SK-N-DZ (cell line): ENCODE measurements around the gene PPM1D.
"Not testable (repeated sequence)": the region's sequence is repeated elsewhere in the genome, so short reads cannot be mapped to it uniquely, and the experiment has no call there.

Experiments
- DNase-seq: peaks from one replicate; pipeline ENCODE4 v3.0.0-alpha.2; 2015; ENCODE audit warnings: low spot score
- small RNA-seq, 2 experiments: library from RNA; depleted of rRNA; stranded (forward); fragments of <200 nt; gene quantifications; one replicate each; pipeline ENCODE3, GENCODE V24; 2014

Gene PPM1D

DNA sequence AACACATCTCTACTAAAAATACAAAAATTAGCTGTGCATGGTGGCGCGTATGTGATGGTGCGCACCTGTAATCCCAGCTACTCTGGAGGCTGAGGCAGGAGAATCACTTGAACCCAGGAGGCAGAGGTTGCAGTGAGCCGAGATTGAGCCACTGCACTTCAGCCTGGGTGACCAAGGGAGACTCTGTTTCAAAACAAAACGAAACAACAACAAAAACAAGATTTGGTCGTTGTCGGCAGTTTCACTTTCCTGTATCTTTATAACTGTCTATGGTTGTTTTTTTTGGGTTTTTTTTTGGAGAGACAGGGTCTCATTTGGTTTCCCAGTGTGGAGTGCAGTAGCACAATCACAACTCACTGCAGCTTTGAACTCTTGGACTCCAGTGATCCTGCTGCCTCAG is 68.7 kb downstream of the PPM1D start:
- DNase-seq: not testable (repeated sequence)

DNA sequence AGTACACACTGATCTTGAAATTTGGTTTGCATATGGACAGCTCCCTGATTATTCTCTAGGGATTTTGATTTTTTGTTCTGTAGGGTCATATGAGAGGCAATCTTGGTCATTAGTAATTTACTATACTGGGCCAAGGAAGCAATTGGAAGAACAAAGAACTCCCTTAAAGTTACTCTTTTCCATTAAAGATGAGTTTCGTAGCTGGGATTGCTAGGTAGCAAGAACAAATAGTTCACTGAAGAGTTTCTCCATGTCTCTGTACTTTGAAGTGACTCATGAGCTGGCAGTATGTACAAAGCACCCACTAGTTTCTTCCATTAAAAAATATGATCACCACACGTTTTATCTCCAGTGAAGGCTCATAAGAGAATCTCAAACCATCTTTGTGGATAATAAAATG is 71.5 kb downstream of the PPM1D start:
- DNase-seq: no peak

DNA sequence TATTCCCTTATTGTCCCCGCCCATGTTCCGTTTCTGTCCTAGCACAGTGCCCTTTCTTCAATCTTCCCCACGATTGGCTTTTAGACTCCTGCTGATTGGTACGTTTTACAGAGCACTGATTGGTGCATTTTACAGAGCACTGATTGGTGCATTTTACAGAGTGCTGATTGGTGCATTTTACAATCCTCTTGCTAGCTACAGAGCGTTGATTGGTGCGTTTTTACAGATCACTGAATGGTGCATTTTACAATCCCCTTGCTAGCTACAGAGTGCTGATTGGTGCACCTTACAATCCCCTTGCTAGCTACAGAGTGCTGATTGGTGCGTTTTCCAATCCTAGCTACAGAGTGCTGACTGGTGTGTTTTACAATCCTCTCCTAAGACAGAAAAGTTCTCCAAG is 74.6 kb downstream of the PPM1D start:
- not testable (repeated sequence) for DNase-seq

DNA sequence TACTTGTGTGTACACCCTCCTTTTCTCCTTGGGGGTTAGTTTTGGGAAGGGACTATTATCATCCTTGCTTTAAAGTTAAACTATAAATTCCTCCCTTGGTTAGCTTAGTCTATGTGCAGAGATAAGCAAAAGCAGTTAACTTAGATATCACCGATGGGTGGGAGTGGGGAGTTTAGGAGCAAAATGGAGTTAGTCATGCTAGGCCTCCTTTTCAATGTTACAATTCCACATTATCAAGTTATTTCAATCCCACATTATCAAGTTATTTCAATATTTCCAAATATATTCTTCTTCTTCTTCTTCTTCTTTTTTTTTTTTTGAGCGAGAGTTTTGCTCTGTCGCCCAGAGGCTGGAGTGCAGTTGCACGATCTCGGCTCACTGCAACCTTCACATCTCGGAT is 76.0 kb downstream of the PPM1D start:
- DNase-seq: no peak

DNA sequence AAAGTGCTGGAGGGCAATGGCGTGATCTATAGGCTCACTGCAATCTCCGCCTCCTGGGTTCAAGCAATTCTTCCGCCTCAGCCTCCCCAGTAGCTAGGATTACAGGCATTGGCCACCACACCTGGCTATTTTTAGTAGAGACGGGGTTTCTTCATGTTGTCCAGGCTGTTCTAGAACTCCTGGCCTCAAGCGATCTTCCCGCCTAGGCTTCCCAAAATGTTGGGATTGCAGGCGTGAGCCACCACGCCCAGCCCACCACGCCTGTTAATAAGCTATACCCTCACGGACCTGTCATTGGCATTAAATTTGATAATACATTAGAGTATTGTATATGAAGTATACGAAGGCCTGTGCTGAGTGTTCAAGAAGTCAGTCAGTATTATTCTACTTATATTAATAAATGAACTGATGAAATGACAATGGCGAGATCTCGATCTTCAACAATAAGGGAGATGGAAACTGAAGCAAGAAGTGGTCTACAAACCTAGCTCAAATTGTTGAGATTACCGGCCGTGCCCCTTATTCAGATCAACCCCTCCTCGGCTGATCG is 76.8 kb downstream of the PPM1D start:
- no peak for DNase-seq

DNA sequence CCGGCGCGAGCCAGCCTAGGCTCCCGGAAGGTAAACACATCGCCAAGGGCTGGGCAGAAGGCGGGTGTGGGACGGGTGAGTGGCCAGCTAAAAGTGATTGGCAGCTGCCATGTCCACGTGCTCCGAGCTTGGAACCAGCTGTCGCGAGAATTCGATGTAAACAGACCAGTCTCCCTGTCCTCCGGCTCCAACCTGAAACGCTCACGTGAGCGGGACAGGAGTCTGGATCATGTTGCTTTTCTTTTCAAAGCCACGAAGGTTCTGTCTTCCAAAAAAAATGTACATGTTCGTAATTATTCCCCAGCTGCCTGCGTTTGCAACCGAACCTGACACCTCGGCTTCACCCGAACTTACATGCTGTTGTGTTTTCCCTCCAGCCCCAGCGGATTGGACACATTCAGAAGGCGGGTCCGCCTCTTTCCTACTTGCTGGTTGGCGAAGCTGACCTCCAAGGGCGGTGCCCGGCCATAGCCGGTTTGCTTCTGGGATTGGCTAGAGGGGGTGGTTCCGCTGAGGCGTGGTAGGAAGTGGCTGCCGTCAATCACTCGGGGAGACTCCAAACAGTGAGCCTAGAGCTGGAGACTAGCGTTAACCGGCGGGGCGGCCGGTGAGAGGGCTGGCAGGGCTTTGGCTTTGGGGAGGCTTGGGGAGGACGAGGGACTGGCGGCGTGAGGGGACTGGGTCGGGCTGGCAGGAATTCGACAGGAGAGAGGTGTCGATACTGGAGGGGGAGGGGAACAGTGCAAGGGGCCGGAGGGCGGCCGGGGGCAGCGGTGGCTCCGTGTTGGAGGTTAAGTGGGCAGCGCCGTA is 77.5 kb downstream of the PPM1D start, which contains the start of gene BCAS3:
TSS of gene BCAS3 (plus strand) at position 544 of the 810 bp plus-strand sequence.
- peak; percentile 100 for DNase-seq

DNA sequence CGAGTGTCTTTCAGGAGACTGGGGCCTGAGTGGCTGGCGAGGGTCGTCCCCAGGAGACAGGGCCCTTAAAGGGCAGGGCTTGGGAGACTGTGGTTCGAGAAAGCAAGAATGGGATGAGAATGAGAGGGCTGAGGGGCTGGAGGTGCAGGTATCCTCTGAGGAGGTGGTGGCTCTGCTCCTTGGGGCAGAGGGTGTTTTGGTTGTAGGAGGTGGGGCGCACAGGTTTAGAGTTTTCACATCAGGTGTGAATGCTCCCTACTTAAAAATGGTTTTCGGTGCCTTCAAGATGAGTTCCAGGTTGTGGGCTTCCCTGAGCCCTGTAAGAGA is 78.1 kb downstream of the PPM1D start:
- no peak for DNase-seq

DNA sequence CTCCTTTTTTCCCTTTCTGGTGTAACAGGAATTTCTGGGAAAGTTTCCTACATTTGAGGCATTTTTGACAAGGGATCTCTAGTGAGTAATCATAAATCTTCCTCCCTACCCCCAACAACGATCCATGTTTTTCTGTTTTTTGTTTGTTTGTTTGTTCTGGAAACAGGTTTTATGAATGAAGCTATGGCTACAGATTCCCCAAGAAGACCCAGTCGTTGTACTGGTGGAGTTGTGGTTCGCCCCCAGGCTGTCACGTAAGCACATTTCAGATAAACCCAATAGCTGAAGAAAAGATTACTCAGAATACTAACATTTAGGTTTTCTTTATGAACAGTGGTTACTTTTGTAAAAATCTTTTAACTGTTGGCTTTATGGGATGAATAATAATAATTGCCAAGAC is 79.3 kb downstream of the PPM1D start:
- DNase-seq: no peak

DNA sequence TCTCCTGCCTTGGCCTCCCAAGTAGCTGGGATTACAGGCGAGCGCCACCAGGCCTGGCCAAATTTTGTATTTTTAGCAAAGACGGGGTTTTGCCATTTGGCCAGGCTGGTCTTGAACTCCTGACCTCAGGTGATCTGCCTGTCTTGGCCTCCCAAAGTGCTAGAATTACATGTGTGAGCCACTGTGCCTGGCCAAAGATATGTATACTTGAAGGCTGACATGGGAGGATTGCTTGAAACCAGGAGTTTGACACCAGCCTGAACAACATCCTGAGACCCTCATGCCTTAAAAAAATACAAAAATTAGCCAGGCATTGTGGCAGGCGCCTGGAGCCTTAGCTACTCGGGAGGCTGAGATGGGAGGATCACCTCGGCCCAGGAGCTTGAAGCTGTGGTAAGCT is 80.8 kb downstream of the PPM1D start:
- no peak for DNase-seq

DNA sequence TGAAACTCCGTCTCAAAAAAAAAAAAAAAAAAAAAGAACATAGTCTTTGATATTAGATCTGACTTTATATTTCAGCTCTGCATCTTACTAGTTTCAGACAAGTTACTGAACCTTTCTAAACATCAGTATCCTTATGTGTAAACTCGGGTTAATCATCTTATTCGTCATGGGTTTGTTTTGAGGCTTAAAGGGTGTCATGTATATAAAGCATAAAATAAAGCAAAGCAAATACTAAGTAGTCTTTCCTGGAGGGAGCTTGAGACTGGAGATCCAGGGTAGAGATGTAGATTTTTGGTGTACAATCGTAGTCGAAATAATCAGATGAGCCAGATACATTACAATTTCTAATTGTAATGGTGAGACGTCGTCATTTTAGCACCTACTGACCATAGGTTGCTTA is 85.4 kb downstream of the PPM1D start:
- no peak for DNase-seq

DNA sequence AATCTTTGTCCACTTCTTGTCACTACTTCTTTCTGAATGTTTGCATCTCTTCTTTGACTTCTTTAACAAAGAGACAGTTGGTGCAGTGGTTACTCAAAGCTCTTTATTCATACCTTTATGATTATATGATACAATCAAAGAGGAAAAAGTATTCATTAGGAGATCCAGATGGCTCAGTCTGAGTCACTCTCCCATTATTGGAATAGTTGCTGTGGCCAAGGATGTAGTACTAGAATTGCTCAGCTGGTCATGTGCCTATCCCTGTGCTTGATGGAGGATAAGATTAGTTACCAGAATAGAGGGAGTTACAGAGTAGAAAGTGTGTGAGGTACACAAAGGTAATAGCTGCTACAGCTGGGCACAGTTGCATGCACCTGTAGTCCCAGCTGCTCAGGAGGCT is 96.0 kb downstream of the PPM1D start:
- DNase-seq: no peak

DNA sequence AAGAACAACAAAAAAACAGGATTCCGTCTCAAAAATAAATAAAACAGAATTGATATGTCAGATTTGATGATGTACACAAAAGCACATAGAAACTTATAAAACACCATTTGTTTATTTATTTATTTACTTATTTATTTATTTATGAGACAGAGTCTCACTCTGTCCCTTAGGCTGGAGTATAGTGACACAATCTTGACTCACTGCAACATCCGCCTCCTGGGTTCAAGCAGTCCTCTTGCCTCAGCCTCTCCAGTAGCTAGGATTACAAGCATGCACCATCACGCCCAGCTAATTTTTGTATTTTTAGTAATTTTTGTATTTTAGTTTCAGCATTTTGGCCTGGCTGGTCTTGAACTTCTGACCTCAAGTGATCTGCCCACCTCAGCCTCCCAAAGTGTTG is 99.1 kb downstream of the PPM1D start:
- DNase-seq: no peak

DNA sequence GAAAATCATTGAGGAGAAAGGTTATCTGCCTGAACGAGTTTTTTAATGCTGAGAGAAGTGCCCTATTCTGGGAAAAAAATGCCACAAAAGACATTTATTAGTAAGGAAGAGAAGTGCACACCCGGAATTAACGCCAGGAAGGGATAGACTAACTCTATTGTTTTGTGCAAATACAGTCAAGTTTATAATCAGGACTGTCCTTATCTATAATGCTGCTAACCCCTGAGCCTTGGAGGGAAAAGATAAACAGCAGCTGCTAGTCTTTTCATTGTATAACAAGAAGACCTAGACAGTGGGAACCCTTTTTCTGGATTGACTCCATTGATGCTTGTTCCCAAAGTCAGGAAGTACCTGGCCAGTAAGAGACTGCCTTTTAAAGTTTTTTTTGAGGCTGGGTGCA is 104.2 kb downstream of the PPM1D start:
- no peak for DNase-seq

DNA sequence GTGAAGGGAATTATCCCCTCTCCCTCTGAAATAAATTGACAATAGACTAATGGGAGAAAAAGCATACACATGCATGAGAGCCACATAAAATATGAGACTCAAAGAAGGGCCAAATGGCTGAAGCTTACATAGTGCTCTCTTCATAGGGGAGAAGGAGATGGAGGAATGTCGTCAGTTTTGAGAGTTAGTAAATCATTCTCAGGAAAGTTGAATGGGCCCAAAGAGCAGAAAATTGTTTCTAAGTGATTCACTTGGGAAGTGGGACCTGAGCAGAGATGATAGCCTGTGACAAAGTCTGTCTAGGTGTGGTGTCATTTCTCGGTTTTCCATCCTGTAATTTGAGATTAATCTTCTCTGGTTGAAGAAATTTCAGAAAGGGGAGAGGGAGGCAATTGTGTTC is 112.7 kb downstream of the PPM1D start:
- no peak for DNase-seq

DNA sequence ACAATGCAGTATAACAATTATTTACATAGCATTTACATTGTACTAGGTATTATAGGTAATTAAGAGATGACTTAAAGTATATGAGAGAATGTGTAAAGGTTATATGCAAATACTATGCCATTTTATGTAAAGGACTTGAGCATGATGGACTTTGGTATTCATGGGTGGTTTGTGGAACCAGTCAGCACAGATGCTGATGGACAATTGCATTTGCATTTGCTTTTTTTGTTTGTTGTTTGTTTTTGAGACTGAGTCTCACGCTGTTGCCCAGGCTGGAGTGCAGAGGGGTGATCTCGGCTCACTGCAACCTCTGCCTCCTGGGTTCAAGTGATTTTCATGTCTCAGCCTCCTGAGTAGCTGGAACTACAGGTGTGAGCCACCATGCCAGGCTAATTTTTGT is 113.6 kb downstream of the PPM1D start:
- no peak for DNase-seq

Small RNA genes lying within 50 kb of the gene (small RNA-seq; reads per million reads assigned to genes)
- gene AC011921.2 (0 reads per million in 2 experiments), gene RN7SL606P (0 reads per million in 2 experiments), gene RNU6-623P (0 reads per million in 2 experiments)
